ENCODE data around the gene ARF6. TPM values are rescaled to one million over a fixed set of nuclear protein-coding genes. Genes with fewer than 3 reads are reported as not detected.
A peak's percentile ranks its signal among the peaks of the same experiment; 100 is the strongest.

The ARF6 gene
- total RNA-seq: 10 to 100 TPM; 95.2 to 98.5 TPM
- 294 to 312 reads per million in 2 donors for total RNA-seq

DNA sequence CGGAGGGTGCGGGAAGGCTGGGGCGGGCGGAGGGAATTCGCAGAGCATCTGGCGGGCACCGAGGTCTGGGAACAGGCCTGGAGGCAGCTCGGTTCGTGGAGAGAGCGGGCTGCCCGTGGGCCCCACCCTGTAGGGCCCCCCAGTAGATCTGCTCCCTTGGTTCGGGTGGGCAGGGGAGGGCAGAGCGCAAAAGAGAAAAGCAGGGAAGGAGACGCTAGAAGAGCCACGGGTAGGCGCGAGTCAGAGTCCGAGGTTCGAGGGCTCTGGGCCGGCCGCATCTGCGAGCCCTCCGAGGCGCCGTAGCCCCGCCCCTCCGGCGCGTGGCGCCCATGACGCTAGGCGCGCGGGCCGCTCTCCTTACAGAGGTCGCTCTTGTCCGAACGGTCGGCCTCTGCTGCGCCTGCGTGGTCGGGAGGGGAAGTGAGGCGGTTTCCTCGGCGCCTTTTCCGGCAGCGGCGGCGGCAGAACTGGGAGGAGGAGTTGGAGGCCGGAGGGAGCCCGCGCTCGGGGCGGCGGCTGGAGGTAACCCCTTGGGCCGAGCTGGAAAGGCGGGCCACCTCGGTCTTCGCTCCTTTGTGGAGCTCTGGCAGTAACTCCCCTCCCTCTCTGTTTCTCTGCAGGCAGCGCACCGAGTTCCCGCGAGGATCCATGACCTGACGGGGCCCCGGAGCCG is at the start of gene ARF6:
Gene ARF6, plus strand, starts transcription at position 447 of the 673 bp plus-strand sequence. CDS start 655 bp downstream, outside the sequence.
- Mint-ChIP-seq H3K36me3 (ENCODE audit: low read depth) (peaks cover 18% of the 10 kb centered on the region), H3K27me3 (no peaks in the 10 kb centered on the region)

DNA sequence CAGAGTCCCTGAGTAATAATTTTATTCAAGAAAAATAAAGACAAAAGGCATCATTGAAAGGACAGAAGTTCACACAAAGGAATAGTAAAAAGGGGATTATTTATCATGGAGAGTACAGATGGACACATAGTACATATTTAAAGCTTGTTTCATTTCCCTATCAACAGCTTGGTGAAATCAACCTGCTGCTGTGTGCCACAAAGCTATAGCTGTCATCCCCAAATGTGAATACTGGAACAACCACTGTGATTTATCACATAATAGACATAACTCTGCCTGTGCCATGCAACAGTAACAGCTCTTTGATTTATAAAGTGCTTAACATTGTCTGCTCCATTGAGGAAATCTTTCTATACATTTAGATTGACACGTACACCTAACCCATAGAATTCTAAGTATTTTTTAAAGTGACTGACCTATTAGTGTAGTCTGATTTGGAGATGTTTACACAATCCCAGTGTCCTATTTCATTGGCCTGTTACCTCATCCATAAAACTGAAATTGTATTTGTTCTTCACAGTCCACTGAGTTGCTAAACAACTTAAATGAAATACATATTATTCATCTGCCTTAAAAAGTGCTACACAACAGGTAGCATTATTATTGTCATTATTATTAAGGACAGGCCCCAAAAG is 43.6 kb upstream of the ARF6 start:
- H3K27ac Mint-ChIP-seq: peak overlapping the region; percentile 77
- no peak for DNase-seq
- no peak overlapping the region for H3K4me3 Mint-ChIP-seq
- no peak for ATAC-seq
- H3K36me3 Mint-ChIP-seq (ENCODE audit: low read depth): peaks cover 4% of the 10 kb centered on the region
- H3K27me3 Mint-ChIP-seq: no peaks in the 10 kb centered on the region
- H3K4me1 Mint-ChIP-seq: peaks cover 21% of the 10 kb centered on the region
- no peaks in the 10 kb centered on the region for H3K9me3 ChIP-seq (ENCODE audit: control insufficient read depth, low read length, poor library complexity, severe bottlenecking)

More for the DNA sequence above, at the start of gene ARF6:
- DNase-seq (peak; percentile 88 to 92 (median 91)), ATAC-seq (peak; percentile 85)
- Mint-ChIP-seq H3K4me1 (peaks cover 26% of the 10 kb centered on the region), H3K27ac (peak within 1 kb of the TSS; percentile 99), H3K4me3 (peak within 1 kb of the TSS; percentile 100)
- H3K9me3 ChIP-seq (ENCODE audit: control insufficient read depth, low read length, poor library complexity, severe bottlenecking): peaks cover 4% of the 10 kb centered on the region

DNA sequence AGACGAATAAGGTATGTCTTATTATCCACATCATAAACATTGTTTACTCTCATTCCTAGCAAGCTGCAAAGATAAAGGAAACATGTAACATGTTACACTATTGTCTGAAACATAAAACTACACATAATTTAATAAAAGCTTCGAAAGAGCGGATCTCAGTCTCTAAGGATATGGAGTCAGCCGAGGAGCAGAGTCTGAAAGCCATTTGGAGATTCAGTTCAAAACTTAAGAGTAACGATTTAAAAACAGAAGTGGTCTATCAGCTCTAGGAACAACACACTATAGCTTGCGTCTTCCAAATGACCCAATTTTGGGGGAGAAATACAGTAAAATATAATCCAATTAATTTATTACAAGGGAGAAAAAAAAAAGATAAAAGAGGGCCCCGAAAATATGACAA is 41.1 kb upstream of the ARF6 start:
- DNase-seq (no peak), ATAC-seq (no peak)
- peaks cover 21% of the 10 kb centered on the region for H3K4me1 Mint-ChIP-seq
- peak overlapping the region; percentile 97 for H3K27ac Mint-ChIP-seq
- H3K36me3 Mint-ChIP-seq (ENCODE audit: low read depth): peaks cover 4% of the 10 kb centered on the region
- H3K9me3 ChIP-seq (ENCODE audit: control insufficient read depth, low read length, poor library complexity, severe bottlenecking): no peaks in the 10 kb centered on the region
- peak overlapping the region; percentile 97 for H3K4me3 Mint-ChIP-seq
- H3K27me3 Mint-ChIP-seq: no peaks in the 10 kb centered on the region

DNA sequence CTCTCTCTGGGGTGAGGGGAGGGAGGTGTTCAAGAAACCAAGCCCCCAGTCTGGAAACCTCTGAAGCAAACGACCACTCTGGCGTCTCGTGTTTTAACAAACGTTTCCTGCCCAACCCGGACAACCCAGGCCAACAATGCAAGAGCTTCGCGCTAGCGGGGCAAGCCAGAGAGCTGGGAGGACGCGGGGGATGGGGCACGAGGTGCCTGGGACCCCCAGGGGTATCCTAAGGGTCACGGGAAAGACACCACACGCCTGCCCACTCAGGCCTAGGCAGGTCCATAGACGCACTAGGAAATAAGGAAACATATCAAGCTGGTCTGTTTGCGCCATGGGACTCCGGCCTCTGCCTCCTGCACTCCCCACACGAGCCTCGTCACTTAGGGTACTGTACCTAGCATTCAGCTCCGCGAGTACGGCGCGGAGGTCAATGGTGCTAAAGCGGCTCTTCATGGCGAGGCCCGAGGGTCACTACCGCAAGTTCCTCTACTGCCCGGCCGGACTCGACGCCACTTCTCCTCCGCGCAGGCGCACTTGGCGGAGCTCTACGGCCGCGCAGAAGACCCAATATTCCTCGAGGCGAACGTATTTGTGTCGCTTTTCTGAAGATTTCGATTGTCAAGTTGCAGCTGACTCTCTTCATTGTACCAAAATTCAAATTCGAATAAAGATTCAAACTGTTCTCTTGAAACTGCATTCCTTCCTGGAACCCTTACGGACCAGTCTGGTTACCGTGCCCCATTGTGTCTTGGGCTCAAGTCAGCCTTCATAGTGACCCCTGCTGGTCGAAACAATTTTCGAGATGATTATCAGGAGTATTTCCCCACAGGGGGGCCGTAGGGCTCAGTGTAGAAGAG is 40.4 kb upstream of the ARF6 start, which contains the start of gene NEMF:
Gene NEMF, minus strand, starts transcription at position 488 of the 857 bp plus-strand sequence. Its CDS starts 35 bp downstream, at position 453.
- Mint-ChIP-seq H3K27ac (peak within 1 kb of the TSS; percentile 97), H3K36me3 (ENCODE audit: low read depth) (peaks cover 4% of the 10 kb centered on the region), H3K4me3 (peak within 1 kb of the TSS; percentile 97), H3K27me3 (no peaks in the 10 kb centered on the region), H3K4me1 (peaks cover 21% of the 10 kb centered on the region)
- ATAC-seq (peak; percentile 78), DNase-seq (peak; percentile 52 to 72 (median 54))
- H3K9me3 ChIP-seq (ENCODE audit: control insufficient read depth, low read length, poor library complexity, severe bottlenecking): no peaks in the 10 kb centered on the region

DNA sequence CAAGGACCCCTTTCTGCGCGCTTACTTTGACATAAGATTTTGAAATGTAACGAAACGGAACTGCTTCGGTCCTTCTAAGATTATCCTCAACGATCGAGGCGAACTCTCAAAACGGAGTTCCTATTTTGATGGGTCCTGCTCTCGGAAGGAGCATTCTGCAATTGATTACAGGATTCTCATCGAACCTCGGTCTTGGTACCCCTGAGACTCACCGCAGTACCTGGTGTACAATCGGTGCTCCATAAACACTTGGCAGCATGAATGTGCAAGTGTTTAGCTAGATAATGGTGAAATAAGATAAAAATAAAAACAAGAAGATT is 39.8 kb upstream of the ARF6 start:
- peak overlapping the region; percentile 97 for H3K4me3 Mint-ChIP-seq
- peaks cover 4% of the 10 kb centered on the region for H3K36me3 Mint-ChIP-seq (ENCODE audit: low read depth)
- peaks cover 19% of the 10 kb centered on the region for H3K4me1 Mint-ChIP-seq
- peak overlapping the region; percentile 97 for H3K27ac Mint-ChIP-seq
- ATAC-seq (peak; percentile 29), DNase-seq (no peak)
- no peaks in the 10 kb centered on the region for H3K9me3 ChIP-seq (ENCODE audit: control insufficient read depth, low read length, poor library complexity, severe bottlenecking)
- H3K27me3 Mint-ChIP-seq: no peaks in the 10 kb centered on the region

DNA sequence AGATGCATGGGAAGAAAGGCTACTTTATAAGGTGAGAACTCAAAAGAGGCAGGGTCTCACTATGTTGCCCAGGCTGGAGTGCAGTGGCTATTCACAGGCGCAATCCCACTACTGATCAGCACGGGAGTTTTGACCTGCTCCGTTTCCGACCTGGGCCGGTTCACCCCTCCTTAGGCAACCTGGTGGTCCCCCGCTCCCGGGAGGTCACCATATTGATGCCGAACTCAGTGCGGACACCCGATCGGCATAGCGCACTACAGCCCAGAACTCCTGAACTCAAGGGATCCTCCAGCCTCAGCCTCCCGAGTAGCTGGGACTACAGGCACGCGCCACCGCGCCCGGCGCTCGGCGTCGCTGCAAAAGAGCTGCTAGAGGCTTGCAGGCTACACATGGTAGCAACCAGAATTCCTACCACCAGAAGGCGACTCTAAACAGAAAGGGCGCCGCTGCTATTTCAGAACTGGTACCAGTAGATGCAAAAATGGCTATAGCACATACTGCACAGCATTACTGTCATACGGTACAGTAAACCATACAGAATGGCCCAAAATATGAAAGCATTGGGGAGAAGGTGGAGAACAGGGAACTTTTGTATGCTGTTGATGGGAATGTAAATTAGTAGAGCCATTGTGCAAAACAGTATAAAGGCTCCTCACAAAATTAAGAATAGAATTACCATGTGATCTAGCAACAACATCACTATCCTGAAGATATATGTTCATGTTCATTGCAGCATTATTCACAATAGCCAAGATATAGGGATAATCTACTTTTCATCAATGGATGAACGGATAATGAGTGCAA is 39.1 kb upstream of the ARF6 start:
- Mint-ChIP-seq H3K4me1 (peaks cover 19% of the 10 kb centered on the region), H3K27ac (peak overlapping the region; percentile 97), H3K27me3 (no peaks in the 10 kb centered on the region), H3K36me3 (ENCODE audit: low read depth) (peaks cover 4% of the 10 kb centered on the region), H3K4me3 (peak overlapping the region; percentile 97)
- peak; percentile 77 for ATAC-seq
- no peaks in the 10 kb centered on the region for H3K9me3 ChIP-seq (ENCODE audit: control insufficient read depth, low read length, poor library complexity, severe bottlenecking)
- peak; percentile 41 to 60 (median 54) for DNase-seq

DNA sequence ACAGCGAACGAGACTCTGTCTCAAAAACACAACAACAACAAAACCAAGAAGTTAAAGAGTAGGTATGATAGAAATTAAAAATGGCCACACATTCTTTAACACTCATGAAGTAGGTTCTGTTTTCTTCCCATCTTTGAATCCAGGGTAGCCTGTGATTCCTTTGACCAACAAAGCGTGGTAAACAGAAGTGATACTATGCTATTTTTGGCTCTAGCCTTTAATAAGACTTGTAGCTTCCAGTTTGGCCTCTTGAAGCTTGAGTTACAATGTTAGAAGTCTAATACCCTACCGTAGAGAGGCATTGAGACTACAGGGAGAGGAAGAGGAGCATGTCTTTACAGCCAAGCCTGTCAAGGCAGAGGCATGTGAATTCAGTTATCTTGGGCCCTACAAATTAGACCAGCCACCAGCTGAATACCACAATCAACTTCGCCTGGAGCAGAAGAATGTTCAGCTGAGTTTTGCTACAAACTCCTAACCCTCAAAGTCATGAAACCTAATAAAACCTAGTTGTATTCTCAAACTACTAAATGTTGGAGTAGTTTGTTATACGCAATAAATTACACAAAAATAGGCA is 35.4 kb upstream of the ARF6 start:
- peaks cover 21% of the 10 kb centered on the region for H3K4me1 Mint-ChIP-seq
- ATAC-seq: no peak
- H3K4me3 Mint-ChIP-seq: no peak overlapping the region
- no peak overlapping the region for H3K27ac Mint-ChIP-seq
- no peaks in the 10 kb centered on the region for H3K9me3 ChIP-seq (ENCODE audit: control insufficient read depth, low read length, poor library complexity, severe bottlenecking)
- H3K36me3 Mint-ChIP-seq (ENCODE audit: low read depth): peaks cover 4% of the 10 kb centered on the region
- H3K27me3 Mint-ChIP-seq: peaks cover 4% of the 10 kb centered on the region
- DNase-seq: no peak

DNA sequence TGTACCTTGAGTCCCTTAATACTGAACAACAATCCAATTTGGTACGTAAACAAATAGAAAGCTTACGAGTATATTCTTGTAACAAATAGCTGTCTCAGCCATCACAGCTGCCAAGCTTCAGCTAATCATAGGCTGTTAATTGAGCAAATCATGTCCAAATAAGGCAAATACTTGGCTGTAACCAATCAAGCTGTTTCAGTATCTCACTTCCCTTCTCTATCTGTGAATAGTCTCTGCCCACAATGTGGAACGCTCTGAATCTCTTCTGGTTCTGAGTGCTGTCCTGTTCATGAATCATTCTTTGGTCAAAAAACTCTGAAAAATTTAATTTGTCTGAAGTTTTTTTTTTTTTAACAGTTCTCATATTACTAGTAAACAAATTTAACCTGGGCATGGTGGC is 34.5 kb upstream of the ARF6 start:
- H3K9me3 ChIP-seq (ENCODE audit: control insufficient read depth, low read length, poor library complexity, severe bottlenecking): no peaks in the 10 kb centered on the region
- H3K4me1 Mint-ChIP-seq: peaks cover 16% of the 10 kb centered on the region
- no peaks in the 10 kb centered on the region for H3K36me3 Mint-ChIP-seq (ENCODE audit: low read depth)
- peaks cover 4% of the 10 kb centered on the region for H3K27me3 Mint-ChIP-seq
- DNase-seq (no peak), ATAC-seq (no peak)
- no peak overlapping the region for H3K27ac Mint-ChIP-seq
- no peak overlapping the region for H3K4me3 Mint-ChIP-seq

DNA sequence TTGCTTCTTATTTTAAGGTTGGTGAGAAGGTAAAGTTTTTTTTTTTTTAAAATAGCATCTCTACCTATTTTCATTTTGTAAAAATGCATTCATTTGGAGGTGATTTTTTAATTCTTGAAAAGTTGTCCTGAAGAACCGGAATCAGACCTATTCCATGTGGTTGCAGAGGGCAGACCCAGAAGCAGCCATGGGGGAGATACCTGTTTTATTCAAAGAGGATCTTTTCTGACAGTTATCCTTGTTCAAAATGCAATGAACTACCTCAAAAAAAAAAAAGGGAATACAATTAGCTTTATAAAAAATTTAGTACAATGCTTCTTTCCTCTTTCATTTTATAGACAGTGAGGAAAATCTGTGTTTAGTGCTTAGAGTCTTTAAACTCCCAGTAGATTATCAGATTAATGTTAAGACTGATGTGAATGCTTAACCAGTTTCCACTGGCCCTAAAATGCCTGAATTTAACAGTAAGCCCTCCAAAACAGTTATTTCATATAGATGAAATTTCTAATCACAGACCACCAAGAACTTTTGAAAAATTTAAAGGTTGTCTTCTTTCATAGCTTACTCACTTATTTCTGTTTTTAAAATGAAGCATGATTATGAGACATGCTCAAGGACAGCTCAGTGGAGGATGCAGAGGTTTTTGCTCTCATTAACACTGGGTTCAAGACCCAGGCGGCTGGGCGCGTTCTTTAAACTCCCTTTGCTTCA is 31.7 kb upstream of the ARF6 start:
- no peaks in the 10 kb centered on the region for H3K9me3 ChIP-seq (ENCODE audit: control insufficient read depth, low read length, poor library complexity, severe bottlenecking)
- Mint-ChIP-seq H3K27me3 (peaks cover 4% of the 10 kb centered on the region), H3K36me3 (ENCODE audit: low read depth) (no peaks in the 10 kb centered on the region), H3K4me1 (peaks cover 11% of the 10 kb centered on the region), H3K27ac (no peak overlapping the region), H3K4me3 (no peak overlapping the region)
- DNase-seq (no peak), ATAC-seq (no peak)

DNA sequence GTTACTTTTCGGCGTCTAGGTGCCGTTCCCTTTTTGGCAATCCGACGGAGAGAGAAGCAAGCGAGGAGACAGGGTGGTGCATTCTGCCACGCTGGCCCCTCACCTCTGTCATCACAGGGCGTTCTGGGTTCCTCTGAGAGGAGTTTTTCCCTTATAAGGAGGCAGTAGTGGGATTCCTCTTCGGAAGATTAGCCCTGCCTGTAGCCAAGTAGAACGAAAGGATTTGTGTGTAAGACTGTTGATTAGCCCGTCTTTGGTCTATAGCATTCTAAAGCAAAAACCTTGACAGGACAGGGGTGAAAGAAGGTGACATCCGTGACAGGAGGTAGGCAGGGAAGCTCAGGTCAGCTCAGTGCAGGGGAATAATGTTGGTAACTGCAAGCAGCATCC is 31.2 kb upstream of the ARF6 start:
- H3K36me3 Mint-ChIP-seq (ENCODE audit: low read depth): no peaks in the 10 kb centered on the region
- no peak overlapping the region for H3K4me3 Mint-ChIP-seq
- no peaks in the 10 kb centered on the region for H3K9me3 ChIP-seq (ENCODE audit: control insufficient read depth, low read length, poor library complexity, severe bottlenecking)
- no peak overlapping the region for H3K27ac Mint-ChIP-seq
- H3K27me3 Mint-ChIP-seq: peaks cover 4% of the 10 kb centered on the region
- ATAC-seq (peak; percentile 8), DNase-seq (peak in 2 of 3 donors; percentile 31 to 33)
- peaks cover 11% of the 10 kb centered on the region for H3K4me1 Mint-ChIP-seq

DNA sequence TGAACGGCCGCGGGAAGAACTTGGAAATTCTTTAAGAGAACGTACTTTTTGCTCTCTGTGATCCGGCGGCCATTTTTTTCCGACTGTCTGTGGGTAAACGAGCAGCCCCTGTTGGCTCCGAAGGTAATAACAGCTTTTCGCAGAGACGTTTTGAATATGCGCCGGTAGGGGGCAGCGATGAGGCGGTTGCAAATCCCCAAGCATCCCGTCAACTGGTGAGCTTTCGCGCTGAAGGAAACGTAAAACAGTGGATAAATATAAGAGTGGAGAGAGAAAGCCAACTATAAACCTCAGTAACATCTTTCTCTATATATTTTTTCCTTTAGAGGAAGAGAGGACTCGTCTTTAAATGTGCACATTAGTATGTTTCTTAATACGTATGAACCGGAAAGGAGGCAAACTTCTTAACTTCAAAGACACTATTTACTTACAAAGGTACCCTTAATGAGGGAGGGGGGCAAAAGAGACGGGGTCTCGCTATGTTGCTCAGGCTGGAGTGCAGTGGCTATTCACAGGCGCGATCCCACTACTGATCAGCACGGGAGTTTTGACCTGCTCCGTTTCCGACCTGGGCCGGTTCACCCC is 30.7 kb upstream of the ARF6 start:
- H3K36me3 Mint-ChIP-seq (ENCODE audit: low read depth): no peaks in the 10 kb centered on the region
- peaks cover 4% of the 10 kb centered on the region for H3K27me3 Mint-ChIP-seq
- H3K9me3 ChIP-seq (ENCODE audit: control insufficient read depth, low read length, poor library complexity, severe bottlenecking): no peaks in the 10 kb centered on the region
- peaks cover 11% of the 10 kb centered on the region for H3K4me1 Mint-ChIP-seq
- no peak overlapping the region for H3K4me3 Mint-ChIP-seq
- DNase-seq (peak; percentile 65 to 76 (median 73)), ATAC-seq (peak; percentile 47)
- H3K27ac Mint-ChIP-seq: no peak overlapping the region

All from T-helper 17 cell (primary cell).